IgD-negative memory B cell (primary cell): ENCODE results near the gene GIMAP1. TPM values are rescaled to one million over a fixed set of nuclear protein-coding genes. Genes with fewer than 3 reads are reported as not detected.
A peak's percentile ranks its signal among the peaks of the same experiment; 100 is the strongest.

Experiments used
- H3K27ac Mint-ChIP-seq, 3 donors: one replicate each; pipeline ENCODE4 v1.8.0; 2020 to 2022; ENCODE audit warnings: mild to moderate bottlenecking in 3 of 3, mixed read lengths in 3 of 3, moderate library complexity in 1 of 3
- H3K27me3 Mint-ChIP-seq: one replicate; pipeline ENCODE4 v1.8.0; 2021; ENCODE audit warnings: mixed read lengths
- H3K36me3 Mint-ChIP-seq: one replicate; pipeline ENCODE4 v1.8.0; 2020; ENCODE audit warnings: mild to moderate bottlenecking, mixed read lengths
- H3K4me1 Mint-ChIP-seq, 3 donors: one replicate each; pipeline ENCODE4 v1.8.0; 2020 to 2022; ENCODE audit warnings: mixed read lengths in 3 of 3, mild to moderate bottlenecking in 1 of 3
- H3K4me3 Mint-ChIP-seq, 4 donors: one replicate each; pipeline ENCODE4 v1.8.0; 2020 to 2022; ENCODE audit warnings: mild to moderate bottlenecking in 4 of 4, mixed read lengths in 4 of 4, moderate library complexity in 3 of 4
- H3K9me3 Mint-ChIP-seq, 3 donors: one replicate each; pipeline ENCODE4 v1.8.0; 2020 to 2021; ENCODE audit warnings: mixed read lengths in 3 of 3, mild to moderate bottlenecking in 1 of 3
- polyA plus RNA-seq: library from polyadenylated mRNA; unstranded; fragments of 300-500 nt; fragmentation: Illumina TruSeq; gene quantifications from one replicate; pipeline ENCODE4 v1.2.3, GENCODE V29; 2021

The GIMAP1 gene
- polyA plus RNA-seq, 1 donor from 2014 or later = 3.0 TPM

GRCh38 chr7:150748376-150748775, 32.0 kb downstream of the GIMAP1 start:
- peak overlapping the region in 1 of 3 donors; percentile 46 for H3K27ac Mint-ChIP-seq
- no peaks in the 10 kb centered on the region for H3K9me3 Mint-ChIP-seq
- H3K4me3 Mint-ChIP-seq = no peak overlapping the region
- H3K27me3 Mint-ChIP-seq = peaks cover 7% of the 10 kb centered on the region
- H3K36me3 Mint-ChIP-seq = no peaks in the 10 kb centered on the region
- peaks cover 0 to 2% (median 0%) of the 10 kb centered on the region in 3 donors for H3K4me1 Mint-ChIP-seq

- no peak overlapping the region for H3K4me3 Mint-ChIP-seq
- H3K4me1 Mint-ChIP-seq = peaks cover 6 to 18% (median 15%) of the 10 kb centered on the region in 3 donors
- H3K9me3 Mint-ChIP-seq = no peaks in the 10 kb centered on the region
- peaks cover 3% of the 10 kb centered on the region for H3K27me3 Mint-ChIP-seq
- no peak overlapping the region for H3K27ac Mint-ChIP-seq
- no peaks in the 10 kb centered on the region for H3K36me3 Mint-ChIP-seq
Measured at GRCh38 chr7:150751702-150752101, 35.3 kb downstream of the GIMAP1 start.

GRCh38 chr7:150753239-150753638, 36.8 kb downstream of the GIMAP1 start:
- Mint-ChIP-seq H3K4me1 (peaks cover 6 to 19% (median 15%) of the 10 kb centered on the region in 3 donors), H3K27me3 (peaks cover 6% of the 10 kb centered on the region), H3K36me3 (no peaks in the 10 kb centered on the region), H3K9me3 (no peaks in the 10 kb centered on the region), H3K4me3 (peak overlapping the region in 1 of 4 donors; percentile 28), H3K27ac (peak overlapping the region in 1 of 3 donors; percentile 14)

GRCh38 chr7:150753826-150754603, 37.6 kb downstream of the GIMAP1 start:
- Mint-ChIP-seq H3K36me3 (no peaks in the 10 kb centered on the region), H3K27ac (peak overlapping the region in 2 of 3 donors; percentile 25 to 63), H3K4me1 (peaks cover 6 to 19% (median 15%) of the 10 kb centered on the region in 3 donors), H3K27me3 (peaks cover 6% of the 10 kb centered on the region), H3K9me3 (no peaks in the 10 kb centered on the region), H3K4me3 (no peak overlapping the region)

- no peaks in the 10 kb centered on the region for H3K36me3 Mint-ChIP-seq
- H3K27ac Mint-ChIP-seq = peak overlapping the region; percentile 15 to 98 (median 80)
- no peaks in the 10 kb centered on the region for H3K9me3 Mint-ChIP-seq
- peaks cover 6% of the 10 kb centered on the region for H3K27me3 Mint-ChIP-seq
- H3K4me1 Mint-ChIP-seq = peaks cover 6 to 19% (median 15%) of the 10 kb centered on the region in 3 donors
- H3K4me3 Mint-ChIP-seq = peak overlapping the region in 2 of 4 donors; percentile 9 to 12
Measured at GRCh38 chr7:150754951-150755350, 38.5 kb downstream of the GIMAP1 start.

- Mint-ChIP-seq H3K4me1 (peaks cover 6 to 19% (median 15%) of the 10 kb centered on the region in 3 donors), H3K36me3 (peaks cover 2% of the 10 kb centered on the region), H3K9me3 (peaks cover 0 to 2% (median 0%) of the 10 kb centered on the region in 3 donors), H3K4me3 (peak overlapping the region in 3 of 4 donors; percentile 12 to 59 (median 58)), H3K27me3 (peaks cover 9% of the 10 kb centered on the region), H3K27ac (peak overlapping the region; percentile 15 to 98 (median 80))
Measured at GRCh38 chr7:150755473-150756099, 39.2 kb downstream of the GIMAP1 start.

- Mint-ChIP-seq H3K27ac (peak overlapping the region in 2 of 3 donors; percentile 80 to 98), H3K9me3 (peaks cover 0 to 2% (median 1%) of the 10 kb centered on the region in 3 donors), H3K27me3 (peaks cover 9% of the 10 kb centered on the region), H3K36me3 (peaks cover 2% of the 10 kb centered on the region), H3K4me3 (peak overlapping the region in 1 of 4 donors; percentile 73), H3K4me1 (peaks cover 6 to 19% (median 15%) of the 10 kb centered on the region in 3 donors)
Measured at GRCh38 chr7:150756166-150756565, 39.8 kb downstream of the GIMAP1 start.

GRCh38 chr7:150756858-150757257, 40.4 kb downstream of the GIMAP1 start:
- peak overlapping the region in 1 of 4 donors; percentile 73 for H3K4me3 Mint-ChIP-seq

GRCh38 chr7:150759479-150759878, 43.1 kb downstream of the GIMAP1 start:
- H3K9me3 Mint-ChIP-seq = peaks cover 0 to 10% (median 6%) of the 10 kb centered on the region in 3 donors
- H3K4me3 Mint-ChIP-seq = no peak overlapping the region
- H3K27me3 Mint-ChIP-seq = peaks cover 8% of the 10 kb centered on the region
- H3K36me3 Mint-ChIP-seq = peaks cover 2% of the 10 kb centered on the region
- no peak overlapping the region for H3K27ac Mint-ChIP-seq
- peaks cover 6 to 19% (median 15%) of the 10 kb centered on the region in 3 donors for H3K4me1 Mint-ChIP-seq

More at GRCh38 chr7:150756858-150757257, 40.4 kb downstream of the GIMAP1 start:
- Mint-ChIP-seq H3K27ac (no peak overlapping the region), H3K4me1 (peaks cover 6 to 19% (median 15%) of the 10 kb centered on the region in 3 donors), H3K9me3 (peaks cover 0 to 7% (median 6%) of the 10 kb centered on the region in 3 donors), H3K36me3 (peaks cover 2% of the 10 kb centered on the region), H3K27me3 (peaks cover 9% of the 10 kb centered on the region)

GRCh38 chr7:150766334-150766709, 49.9 kb downstream of the GIMAP1 start:
- Mint-ChIP-seq H3K4me3 (no peak overlapping the region), H3K36me3 (no peaks in the 10 kb centered on the region), H3K27ac (no peak overlapping the region), H3K4me1 (no peaks in the 10 kb centered on the region), H3K27me3 (peaks cover 3% of the 10 kb centered on the region), H3K9me3 (peaks cover 0 to 10% (median 3%) of the 10 kb centered on the region in 3 donors)

- no peaks in the 10 kb centered on the region for H3K36me3 Mint-ChIP-seq
- no peak overlapping the region for H3K27ac Mint-ChIP-seq
- H3K27me3 Mint-ChIP-seq = no peaks in the 10 kb centered on the region
- no peak overlapping the region for H3K4me3 Mint-ChIP-seq
- H3K4me1 Mint-ChIP-seq = no peaks in the 10 kb centered on the region
- peaks cover 0 to 15% (median 11%) of the 10 kb centered on the region in 3 donors for H3K9me3 Mint-ChIP-seq
Measured at GRCh38 chr7:150769768-150770167, 53.4 kb downstream of the GIMAP1 start.

Other genes starting within 250 kb of the GIMAP1 start
- 24.1 TPM for gene GIMAP7, start 201.7 kb upstream of the GIMAP1 start, polyA plus RNA-seq
- gene GIMAP4, start 149.2 kb upstream of the GIMAP1 start, polyA plus RNA-seq = 16.2 TPM
- 4.6 TPM for gene GIMAP6, start 84.2 kb upstream of the GIMAP1 start, polyA plus RNA-seq
- 11.9 TPM for gene GIMAP2, start 30.9 kb upstream of the GIMAP1 start, polyA plus RNA-seq
- 16.3 TPM for gene GIMAP5, start 20.8 kb downstream of the GIMAP1 start, polyA plus RNA-seq
- gene TMEM176B, start 83.8 kb downstream of the GIMAP1 start, polyA plus RNA-seq = 2.4 TPM
- gene TMEM176A, start 84.2 kb downstream of the GIMAP1 start, polyA plus RNA-seq = not detected
- gene AOC1, start 135.9 kb downstream of the GIMAP1 start, polyA plus RNA-seq = 0.11 TPM